Measurements from ENCODE around the gene DNLZ. TPM values are rescaled to one million over a fixed set of nuclear protein-coding genes. Genes with fewer than 3 reads are reported as not detected.

Gene DNLZ
- total and polyA plus RNA-seq, 2 donors (not counting 1 experiment from before 2014, with no cell fraction given), result 7.4 to 14.2 TPM

- H3K9me3 ChIP-seq (ENCODE audit: control insufficient read depth, insufficient read depth, low read depth, low read length), result no peaks in the 10 kb centered on the region
- TF ChIP-seq, protein P1, sequence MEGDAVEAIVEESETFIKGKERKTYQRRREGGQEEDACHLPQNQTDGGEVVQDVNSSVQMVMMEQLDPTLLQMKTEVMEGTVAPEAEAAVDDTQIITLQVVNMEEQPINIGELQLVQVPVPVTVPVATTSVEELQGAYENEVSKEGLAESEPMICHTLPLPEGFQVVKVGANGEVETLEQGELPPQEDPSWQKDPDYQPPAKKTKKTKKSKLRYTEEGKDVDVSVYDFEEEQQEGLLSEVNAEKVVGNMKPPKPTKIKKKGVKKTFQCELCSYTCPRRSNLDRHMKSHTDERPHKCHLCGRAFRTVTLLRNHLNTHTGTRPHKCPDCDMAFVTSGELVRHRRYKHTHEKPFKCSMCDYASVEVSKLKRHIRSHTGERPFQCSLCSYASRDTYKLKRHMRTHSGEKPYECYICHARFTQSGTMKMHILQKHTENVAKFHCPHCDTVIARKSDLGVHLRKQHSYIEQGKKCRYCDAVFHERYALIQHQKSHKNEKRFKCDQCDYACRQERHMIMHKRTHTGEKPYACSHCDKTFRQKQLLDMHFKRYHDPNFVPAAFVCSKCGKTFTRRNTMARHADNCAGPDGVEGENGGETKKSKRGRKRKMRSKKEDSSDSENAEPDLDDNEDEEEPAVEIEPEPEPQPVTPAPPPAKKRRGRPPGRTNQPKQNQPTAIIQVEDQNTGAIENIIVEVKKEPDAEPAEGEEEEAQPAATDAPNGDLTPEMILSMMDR (conservative IDR thresholded peaks at IDR 0.05 in 1 of 2, IDR thresholded peaks at IDR 0.05 in 1 of 2; ENCODE audit: low read depth in 1 of 2, low read length in 2 of 2), result no peak
- TF ChIP-seq EZH2 (IDR thresholded peaks at IDR 0.05; ENCODE audit: low read length, missing control alignments), result no peak
- H3K9ac ChIP-seq (ENCODE audit: insufficient read depth, low read length), result no peak overlapping the region
- DNase-seq (ENCODE audit: low read depth in 2 of 2), result peak in 1 of 2 donors; percentile 49
- no peak overlapping the region for H3K4me2 ChIP-seq (ENCODE audit: extremely low read depth, insufficient read depth, low read length)
- H3K27me3 ChIP-seq (ENCODE audit: control insufficient read depth, insufficient read depth, low read length), result no peaks in the 10 kb centered on the region
- no peak overlapping the region for H2AFZ ChIP-seq (ENCODE audit: low read length)
- no peaks in the 10 kb centered on the region for H4K20me1 ChIP-seq (ENCODE audit: control insufficient read depth, extremely low read depth, insufficient read depth, low read length)
- no peaks in the 10 kb centered on the region for H3K79me2 ChIP-seq (ENCODE audit: control insufficient read depth, insufficient read depth, low read length)
- no peak overlapping the region for H3K27ac ChIP-seq (ENCODE audit: insufficient read depth, low read length)
- no peaks in the 10 kb centered on the region for H3K4me1 ChIP-seq (ENCODE audit: control insufficient read depth, extremely low read depth, insufficient read depth, low read length)
- H3K36me3 ChIP-seq (ENCODE audit: control insufficient read depth, insufficient read depth, low read length), result peaks cover 36% of the 10 kb centered on the region
- H3K4me3 ChIP-seq (replicated peaks in 1 of 4; ENCODE audit: control extremely low read depth in 1 of 4, insufficient read depth in 1 of 4, low read depth in 3 of 4, low read length in 4 of 4), result no peak overlapping the region
These were observed 22.5 kb upstream of the DNLZ start for GRCh38 chr9:136386018-136386417.

- Histone ChIP-seq H3K79me2 (ENCODE audit: control insufficient read depth, insufficient read depth, low read length) (no peaks in the 10 kb centered on the region), H3K36me3 (ENCODE audit: control insufficient read depth, insufficient read depth, low read length) (peaks cover 36% of the 10 kb centered on the region), H3K4me1 (ENCODE audit: control insufficient read depth, extremely low read depth, insufficient read depth, low read length) (no peaks in the 10 kb centered on the region), H3K27ac (ENCODE audit: insufficient read depth, low read length) (no peak overlapping the region), H3K4me2 (ENCODE audit: extremely low read depth, insufficient read depth, low read length) (no peak overlapping the region), H2AFZ (ENCODE audit: low read length) (no peak overlapping the region), H3K27me3 (ENCODE audit: control insufficient read depth, insufficient read depth, low read length) (no peaks in the 10 kb centered on the region), H3K4me3 (replicated peaks in 1 of 4; ENCODE audit: control extremely low read depth in 1 of 4, insufficient read depth in 1 of 4, low read depth in 3 of 4, low read length in 4 of 4) (no peak overlapping the region), H3K9ac (ENCODE audit: insufficient read depth, low read length) (no peak overlapping the region), H4K20me1 (ENCODE audit: control insufficient read depth, extremely low read depth, insufficient read depth, low read length) (no peaks in the 10 kb centered on the region), H3K9me3 (ENCODE audit: control insufficient read depth, insufficient read depth, low read depth, low read length) (no peaks in the 10 kb centered on the region)
- TF ChIP-seq EZH2 (IDR thresholded peaks at IDR 0.05; ENCODE audit: low read length, missing control alignments), result no peak
- TF ChIP-seq, protein P1 (conservative IDR thresholded peaks at IDR 0.05 in 1 of 2, IDR thresholded peaks at IDR 0.05 in 1 of 2; ENCODE audit: low read depth in 1 of 2, low read length in 2 of 2), result no peak
- no peak for DNase-seq (ENCODE audit: low read depth in 2 of 2)
These were observed 21.5 kb upstream of the DNLZ start for GRCh38 chr9:136385015-136385414.

DNA sequence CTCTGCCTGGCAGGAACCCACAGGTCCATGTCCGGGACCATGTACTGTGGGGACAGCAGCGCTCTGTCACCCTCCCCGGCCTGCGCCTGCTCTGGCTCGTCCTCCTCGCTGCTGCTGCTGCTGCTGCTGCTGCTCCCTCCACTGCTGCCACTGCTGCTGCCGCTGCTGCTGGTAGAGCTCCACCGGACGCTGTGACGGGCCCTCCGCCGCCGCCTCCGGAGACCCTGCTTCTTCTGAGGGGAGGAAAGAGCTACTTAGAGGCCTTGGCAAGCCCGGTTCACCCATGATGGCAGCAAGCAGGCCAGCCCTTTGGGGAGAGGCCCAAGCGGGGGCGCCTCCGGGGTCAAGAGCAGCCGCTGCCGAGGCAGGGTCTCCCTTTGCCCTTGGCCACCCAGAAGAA, 19.9 kb upstream of the DNLZ start:
- peaks cover 32% of the 10 kb centered on the region for H3K36me3 ChIP-seq (ENCODE audit: control insufficient read depth, insufficient read depth, low read length)
- H3K9ac ChIP-seq (ENCODE audit: insufficient read depth, low read length), result no peak overlapping the region
- no peak overlapping the region for H3K4me3 ChIP-seq (replicated peaks in 1 of 4; ENCODE audit: control extremely low read depth in 1 of 4, insufficient read depth in 1 of 4, low read depth in 3 of 4, low read length in 4 of 4)
- H3K27me3 ChIP-seq (ENCODE audit: control insufficient read depth, insufficient read depth, low read length), result no peaks in the 10 kb centered on the region
- H2AFZ ChIP-seq (ENCODE audit: low read length), result no peak overlapping the region
- no peaks in the 10 kb centered on the region for H3K9me3 ChIP-seq (ENCODE audit: control insufficient read depth, insufficient read depth, low read depth, low read length)
- H3K27ac ChIP-seq (ENCODE audit: insufficient read depth, low read length), result no peak overlapping the region
- no peaks in the 10 kb centered on the region for H3K79me2 ChIP-seq (ENCODE audit: control insufficient read depth, insufficient read depth, low read length)
- no peaks in the 10 kb centered on the region for H3K4me1 ChIP-seq (ENCODE audit: control insufficient read depth, extremely low read depth, insufficient read depth, low read length)
- H4K20me1 ChIP-seq (ENCODE audit: control insufficient read depth, extremely low read depth, insufficient read depth, low read length), result no peaks in the 10 kb centered on the region
- no peak overlapping the region for H3K4me2 ChIP-seq (ENCODE audit: extremely low read depth, insufficient read depth, low read length)
- DNase-seq (ENCODE audit: low read depth in 2 of 2), result no peak
- no peak for TF ChIP-seq EZH2 (IDR thresholded peaks at IDR 0.05; ENCODE audit: low read length, missing control alignments)
- TF ChIP-seq, protein P1 (conservative IDR thresholded peaks at IDR 0.05 in 1 of 2, IDR thresholded peaks at IDR 0.05 in 1 of 2; ENCODE audit: low read depth in 1 of 2, low read length in 2 of 2), result no peak

All from fibroblast of lung (primary cell).